Measurements from ENCODE around the gene HMCN1.

- TF ChIP-seq CTCF (conservative IDR thresholded peaks at IDR 0.05) = no peak
- no peak for TF ChIP-seq ZFX (IDR thresholded peaks at IDR 0.05)
Observed at GRCh38 chr1:185880779-185881333, 146.7 kb downstream of the HMCN1 start.

Data from C4-2B (cell line).